Keratinocyte (primary cell): Measurements from ENCODE around the gene RERE.

Experiments
- EZH2 ChIP-seq: IDR thresholded peaks from one replicate; pipeline ENCODE4 v1.6.1; 2012; ENCODE audit warnings: inconsistent platforms, mild to moderate bottlenecking, low read length, moderate library complexity
- TF ChIP-seq, protein P1 (sequence below), 3 experiments: IDR thresholded peaks in 1 of 3; conservative IDR thresholded peaks in 1 of 3; optimal IDR thresholded peaks in 1 of 3; 2 replicates in 2 of 3; 3 replicates in 1 of 3; pipeline versions ENCODE3 to v1.5.1; 2011; ENCODE audit warnings: low read length in 3 of 3, mild to moderate bottlenecking in 3 of 3, moderate library complexity in 2 of 3, control low read depth in 1 of 3, inconsistent platforms in 1 of 3; ENCODE audit not compliant: insufficient read depth in 2 of 3; ENCODE audit errors: extremely low read depth in 1 of 3

DNA sequence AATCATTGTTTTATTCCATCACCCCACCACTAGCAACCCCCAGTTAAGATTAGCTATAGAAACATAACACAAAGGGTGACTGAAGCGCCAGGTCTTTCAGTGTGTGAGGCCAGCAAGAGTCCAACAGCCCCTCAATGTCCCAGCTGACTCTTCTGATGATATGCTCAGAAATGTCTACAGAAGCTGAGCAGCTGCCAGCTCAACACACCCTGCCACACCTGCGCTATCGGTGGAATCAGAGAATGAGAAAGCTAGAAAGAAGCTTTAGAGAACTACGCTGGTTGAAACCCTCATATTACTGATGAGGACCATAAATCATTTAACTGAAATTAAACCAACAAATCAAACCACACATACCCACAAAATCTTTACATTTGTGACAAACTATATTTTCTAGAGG lies 383.3 kb downstream of the RERE start:
- TF ChIP-seq, protein P1, sequence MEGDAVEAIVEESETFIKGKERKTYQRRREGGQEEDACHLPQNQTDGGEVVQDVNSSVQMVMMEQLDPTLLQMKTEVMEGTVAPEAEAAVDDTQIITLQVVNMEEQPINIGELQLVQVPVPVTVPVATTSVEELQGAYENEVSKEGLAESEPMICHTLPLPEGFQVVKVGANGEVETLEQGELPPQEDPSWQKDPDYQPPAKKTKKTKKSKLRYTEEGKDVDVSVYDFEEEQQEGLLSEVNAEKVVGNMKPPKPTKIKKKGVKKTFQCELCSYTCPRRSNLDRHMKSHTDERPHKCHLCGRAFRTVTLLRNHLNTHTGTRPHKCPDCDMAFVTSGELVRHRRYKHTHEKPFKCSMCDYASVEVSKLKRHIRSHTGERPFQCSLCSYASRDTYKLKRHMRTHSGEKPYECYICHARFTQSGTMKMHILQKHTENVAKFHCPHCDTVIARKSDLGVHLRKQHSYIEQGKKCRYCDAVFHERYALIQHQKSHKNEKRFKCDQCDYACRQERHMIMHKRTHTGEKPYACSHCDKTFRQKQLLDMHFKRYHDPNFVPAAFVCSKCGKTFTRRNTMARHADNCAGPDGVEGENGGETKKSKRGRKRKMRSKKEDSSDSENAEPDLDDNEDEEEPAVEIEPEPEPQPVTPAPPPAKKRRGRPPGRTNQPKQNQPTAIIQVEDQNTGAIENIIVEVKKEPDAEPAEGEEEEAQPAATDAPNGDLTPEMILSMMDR (optimal IDR thresholded peaks at IDR 0.05 in 1 of 3, IDR thresholded peaks at IDR 0.05 in 1 of 3, conservative IDR thresholded peaks at IDR 0.05 in 1 of 3; ENCODE audit: extremely low read depth in 1 of 3, insufficient read depth in 2 of 3, low read length in 3 of 3), result no peak
- no peak for TF ChIP-seq EZH2
